AG04449 (cell line): Measurements from ENCODE around the gene SUPT3H.

Source experiments
- CTCF ChIA-PET: fragments of 350-600 bp; formaldehyde crosslinking; extraction: SDS; loops from one replicate; lab custom pipeline; 2021; ENCODE audit warnings: antibody characterized with exemption; lab: Yijun Ruan, JAX
- POLR2A ChIA-PET: fragments of 400-600, 350-600 bp; formaldehyde crosslinking; extraction: SDS; loops from one replicate; lab custom pipeline; 2020; ENCODE audit warnings: antibody characterized with exemption, inconsistent platforms; lab: Yijun Ruan, JAX
- DNase-seq: peaks from one replicate; pipeline ENCODE4 v3.0.0-alpha.2; 2010; ENCODE audit warnings: low read depth, low spot score
- H3K4me3 ChIP-seq: 2 replicates; pipeline ENCODE4 v1.5.1; 2011; ENCODE audit warnings: low read depth, mild to moderate bottlenecking, control low read depth, low read length
- TF ChIP-seq, protein P1 (sequence below): IDR thresholded peaks from one replicate; pipeline ENCODE4 v1.5.1; 2011; ENCODE audit warnings: mild to moderate bottlenecking, moderate library complexity, low read length, control low read depth, inconsistent platforms; ENCODE audit not compliant: insufficient read depth; ENCODE audit errors: missing control alignments

The SUPT3H gene

DNA sequence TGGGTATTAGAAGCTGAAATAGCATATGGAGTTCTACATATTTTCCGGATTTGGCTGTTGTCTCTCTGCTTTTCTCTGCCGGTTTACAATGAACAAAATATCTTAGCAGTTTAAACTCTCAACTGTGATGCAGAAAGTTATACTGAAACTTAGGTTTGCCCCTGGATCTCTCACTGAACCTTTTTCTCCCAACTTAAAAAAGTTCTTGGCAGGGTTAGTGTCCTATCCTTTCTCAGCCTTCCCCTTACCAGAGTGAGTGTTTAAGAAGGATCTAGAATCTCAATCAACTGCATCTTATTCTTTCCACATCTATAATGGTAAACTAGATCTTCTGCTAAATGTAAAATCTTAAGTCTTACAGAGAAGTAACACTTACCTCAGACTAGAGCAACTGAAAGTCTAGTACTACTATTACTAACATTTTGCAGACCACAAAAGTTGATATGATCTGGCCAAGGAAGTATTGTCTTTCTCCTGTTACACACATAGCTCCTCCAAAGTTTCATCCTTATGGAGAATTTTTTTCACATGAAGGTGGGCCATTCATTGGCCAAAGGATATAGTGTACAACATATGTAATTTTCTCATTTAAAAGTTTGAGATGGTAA lies 441.9 kb downstream of the SUPT3H start:
- ChIA-PET POLR2A (no interaction called here), CTCF (no interaction called here)
- DNase-seq = no peak
- TF ChIP-seq, protein P1, sequence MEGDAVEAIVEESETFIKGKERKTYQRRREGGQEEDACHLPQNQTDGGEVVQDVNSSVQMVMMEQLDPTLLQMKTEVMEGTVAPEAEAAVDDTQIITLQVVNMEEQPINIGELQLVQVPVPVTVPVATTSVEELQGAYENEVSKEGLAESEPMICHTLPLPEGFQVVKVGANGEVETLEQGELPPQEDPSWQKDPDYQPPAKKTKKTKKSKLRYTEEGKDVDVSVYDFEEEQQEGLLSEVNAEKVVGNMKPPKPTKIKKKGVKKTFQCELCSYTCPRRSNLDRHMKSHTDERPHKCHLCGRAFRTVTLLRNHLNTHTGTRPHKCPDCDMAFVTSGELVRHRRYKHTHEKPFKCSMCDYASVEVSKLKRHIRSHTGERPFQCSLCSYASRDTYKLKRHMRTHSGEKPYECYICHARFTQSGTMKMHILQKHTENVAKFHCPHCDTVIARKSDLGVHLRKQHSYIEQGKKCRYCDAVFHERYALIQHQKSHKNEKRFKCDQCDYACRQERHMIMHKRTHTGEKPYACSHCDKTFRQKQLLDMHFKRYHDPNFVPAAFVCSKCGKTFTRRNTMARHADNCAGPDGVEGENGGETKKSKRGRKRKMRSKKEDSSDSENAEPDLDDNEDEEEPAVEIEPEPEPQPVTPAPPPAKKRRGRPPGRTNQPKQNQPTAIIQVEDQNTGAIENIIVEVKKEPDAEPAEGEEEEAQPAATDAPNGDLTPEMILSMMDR = no peak
- H3K4me3 ChIP-seq = no peak overlapping the region

DNA sequence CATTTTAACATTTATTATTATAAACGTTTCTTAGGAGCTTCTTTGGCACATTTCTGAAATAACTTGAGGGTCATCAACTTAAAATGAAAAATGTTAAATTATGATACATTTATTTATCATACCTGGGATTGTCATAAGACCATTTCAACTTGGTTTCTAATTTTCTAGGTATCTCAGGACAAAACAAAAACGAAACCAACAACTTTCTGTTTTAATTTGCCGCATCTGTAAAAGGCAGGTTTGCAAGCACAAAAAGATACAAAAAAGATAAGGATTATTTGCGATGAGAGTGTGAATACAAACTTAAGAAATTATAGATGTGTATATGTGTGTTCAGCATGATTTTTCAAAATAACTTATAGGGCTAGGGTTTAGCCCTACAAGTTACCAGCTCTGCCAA lies 444.6 kb downstream of the SUPT3H start:
- no peak for DNase-seq
- POLR2A ChIA-PET = no interaction called here
- no peak overlapping the region for H3K4me3 ChIP-seq
- TF ChIP-seq, protein P1 = no peak
- CTCF ChIA-PET = no interaction called here

DNA sequence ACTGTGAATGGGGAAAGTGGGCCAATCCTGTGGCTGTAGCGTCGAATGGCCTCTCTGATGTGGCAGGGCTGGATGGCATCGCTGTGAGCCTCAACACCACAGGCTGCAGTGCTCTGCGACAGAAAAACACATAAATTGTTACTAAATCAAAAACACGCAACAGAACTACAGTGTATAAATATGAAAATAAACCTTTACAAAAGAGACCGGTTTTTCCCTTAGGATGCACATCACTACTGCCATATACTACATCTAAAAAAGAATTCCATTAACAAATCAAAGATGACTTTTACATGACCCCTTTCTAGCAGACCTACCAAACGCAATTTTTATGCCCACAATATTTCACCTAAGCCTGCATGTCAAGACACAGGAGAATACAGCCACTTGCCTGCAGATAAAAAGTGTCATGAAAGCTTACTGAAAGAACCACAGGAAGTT lies 445.1 kb downstream of the SUPT3H start:
- CTCF ChIA-PET = no interaction called here
- no peak for DNase-seq
- POLR2A ChIA-PET = no interaction called here

DNA sequence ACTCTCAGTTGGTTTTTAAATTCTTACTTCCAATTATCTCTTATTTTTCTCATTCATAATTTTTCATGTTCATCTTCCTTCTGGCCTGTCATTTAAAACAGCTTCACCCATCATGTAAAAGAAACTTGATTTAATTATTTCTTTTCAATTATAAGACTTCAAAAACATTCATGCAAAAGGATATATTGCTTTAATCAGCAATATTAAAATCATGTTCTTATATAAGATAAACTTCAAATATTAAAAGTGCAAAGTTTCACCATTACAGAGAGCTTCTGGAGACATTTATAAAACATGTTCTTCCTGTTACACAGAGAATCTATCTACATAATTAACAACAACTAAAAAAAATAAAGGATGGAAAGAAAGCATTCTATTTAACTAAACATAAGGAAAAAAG lies 446.3 kb downstream of the SUPT3H start:
- ChIA-PET POLR2A (no interaction called here), CTCF (no interaction called here)
- H3K4me3 ChIP-seq = no peak overlapping the region
- TF ChIP-seq, protein P1 = no peak
- no peak for DNase-seq

More for the DNA sequence above, 445.1 kb downstream of the SUPT3H start:
- TF ChIP-seq, protein P1 = no peak
- H3K4me3 ChIP-seq = no peak overlapping the region

DNA sequence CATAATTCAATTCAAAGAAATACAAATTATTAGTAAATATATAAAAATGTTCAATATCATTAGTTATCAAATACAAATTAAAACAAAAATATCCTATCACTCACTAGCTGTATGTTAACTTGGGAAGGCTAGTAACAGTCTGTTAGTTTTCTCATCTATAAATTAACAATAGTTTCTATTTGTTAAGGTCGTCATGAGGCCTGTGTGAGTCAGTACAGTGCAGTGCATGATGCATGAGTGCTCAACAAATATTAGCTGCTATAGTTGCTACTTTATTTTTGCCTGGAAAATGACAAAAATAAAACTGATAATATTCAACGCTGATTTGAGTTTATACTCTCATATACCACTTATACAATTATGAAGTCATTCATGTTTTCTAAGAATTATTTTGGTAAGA lies 451.2 kb downstream of the SUPT3H start:
- TF ChIP-seq, protein P1 = no peak
- ChIA-PET POLR2A (no interaction called here), CTCF (no interaction called here)
- DNase-seq = no peak
- no peak overlapping the region for H3K4me3 ChIP-seq

DNA sequence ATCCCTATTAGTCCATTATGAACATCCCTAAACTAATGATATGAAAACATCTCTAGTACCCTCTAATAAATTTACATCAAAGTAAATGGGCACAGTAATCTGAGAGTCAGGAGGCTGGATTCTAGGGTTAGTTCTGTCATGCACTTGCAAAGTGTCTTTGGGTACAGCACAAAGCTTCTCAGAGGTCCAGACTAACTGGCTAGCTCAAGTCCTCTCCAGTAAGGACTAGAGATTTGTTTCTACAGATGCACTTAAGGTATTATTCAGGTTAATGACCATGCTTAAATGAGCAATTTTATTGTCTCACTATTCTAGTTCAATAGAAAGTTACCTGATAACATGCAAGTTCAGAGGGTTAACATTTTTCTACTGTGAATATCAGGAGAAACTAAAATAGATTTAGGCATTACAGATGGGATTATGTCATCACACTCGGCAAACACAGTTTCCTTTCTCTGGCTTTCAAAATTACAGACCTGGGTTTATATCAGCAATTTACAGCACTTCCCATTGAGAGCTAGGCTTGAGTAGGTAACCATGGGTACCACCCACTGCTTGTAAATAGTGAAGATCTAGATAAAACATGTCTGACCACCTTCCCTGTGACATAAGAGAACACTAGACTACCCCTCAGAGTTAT lies 452.5 kb downstream of the SUPT3H start:
- no peak for DNase-seq
- CTCF ChIA-PET = no interaction called here

More for the DNA sequence above, 452.5 kb downstream of the SUPT3H start:
- POLR2A ChIA-PET = no interaction called here
- H3K4me3 ChIP-seq = no peak overlapping the region
- TF ChIP-seq, protein P1 = no peak
